IPS-20b (cell line): ENCODE results near the gene TEX26.
A peak's percentile ranks its signal among the peaks of the same experiment; 100 is the strongest.

Experiments used
- H3K27ac ChIP-seq: one replicate; pipeline ENCODE4 v1.5.1; 2013; ENCODE audit warnings: low read length
- H3K27me3 ChIP-seq: 2 replicates; pipeline ENCODE4 v1.6.1; 2013; ENCODE audit warnings: mild to moderate bottlenecking, low read length, inconsistent platforms; ENCODE audit not compliant: insufficient read depth
- H3K36me3 ChIP-seq: 2 replicates; pipeline ENCODE4 v1.6.1; 2013; ENCODE audit warnings: low read depth, mild to moderate bottlenecking, inconsistent platforms, low read length, moderate library complexity; ENCODE audit not compliant: insufficient read depth
- H3K4me1 ChIP-seq: 2 replicates; pipeline ENCODE4 v1.6.1; 2013; ENCODE audit warnings: mild to moderate bottlenecking, control low read depth, inconsistent platforms, low read length, moderate library complexity; ENCODE audit not compliant: insufficient read depth
- H3K4me3 ChIP-seq: 2 replicates; pipeline ENCODE4 v1.5.1; 2013; ENCODE audit warnings: mild to moderate bottlenecking, low read length, inconsistent platforms
- H3K9ac ChIP-seq: 2 replicates; pipeline ENCODE4 v1.6.1; 2013; ENCODE audit warnings: low read depth, mild to moderate bottlenecking, inconsistent platforms, low read length, moderate library complexity
- H3K9me3 ChIP-seq: 2 replicates; pipeline ENCODE4 v1.6.1; 2013; ENCODE audit warnings: mild to moderate bottlenecking, low read depth, low read length, inconsistent platforms; ENCODE audit not compliant: insufficient read depth

TEX26 gene

DNA sequence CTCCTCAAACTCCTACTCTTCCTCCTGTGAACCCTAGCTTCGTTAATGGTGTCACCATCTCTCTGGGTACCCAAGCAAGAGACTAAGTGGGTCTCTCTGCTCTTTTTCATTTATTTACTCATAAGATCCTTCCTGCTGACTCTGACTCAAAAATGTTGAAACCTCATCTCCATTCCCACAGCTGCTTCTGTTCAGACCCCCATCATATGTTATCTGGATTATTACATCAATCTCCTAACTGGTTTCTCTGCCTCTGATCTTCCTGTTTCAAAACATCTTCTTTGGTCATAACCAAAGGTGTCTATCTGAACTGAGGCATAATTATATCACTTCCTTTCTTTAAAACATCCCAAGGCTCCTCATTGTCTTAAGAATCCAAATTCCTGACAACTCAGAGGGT, 28.4 kb upstream of the TEX26 start:
- Histone ChIP-seq H3K9me3 (no peaks in the 10 kb centered on the region), H3K9ac (no peak overlapping the region), H3K27me3 (peaks cover 64% of the 10 kb centered on the region), H3K4me1 (no peaks in the 10 kb centered on the region; the same call in 1 of the 2 replicates), H3K4me3 (no peak overlapping the region), H3K27ac (no peak overlapping the region), H3K36me3 (no peaks in the 10 kb centered on the region)

DNA sequence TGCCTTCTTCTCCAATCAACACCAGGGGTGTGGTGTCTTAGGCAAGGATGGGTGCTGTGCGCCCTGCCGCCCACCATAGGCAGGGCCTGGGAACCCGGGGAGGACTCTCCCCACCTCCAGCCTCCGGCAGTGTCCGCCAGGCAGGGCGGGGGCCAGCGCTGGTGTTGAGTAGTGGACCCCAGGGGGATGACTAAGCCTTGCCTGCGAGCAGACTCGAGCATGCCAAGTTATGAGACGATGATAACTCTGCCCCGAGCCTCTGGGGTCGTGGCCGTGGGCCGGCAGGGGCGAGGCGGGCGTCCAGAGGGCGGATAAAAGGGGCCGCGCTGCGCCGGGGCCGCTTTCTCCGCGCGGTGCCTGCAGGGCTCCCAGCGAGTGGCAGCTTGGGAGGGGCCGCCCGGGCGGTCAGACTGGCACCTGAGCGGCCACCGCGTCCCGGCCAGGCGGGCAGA, 26.5 kb upstream of the TEX26 start, which contains the start of gene MEDAG:
Gene MEDAG, plus strand, starts transcription at position 340 of the 452 bp plus-strand sequence. CDS start 245 bp downstream, outside the sequence.
- Histone ChIP-seq H3K27me3 (peaks cover 58% of the 10 kb centered on the region), H3K4me1 (no peaks in the 10 kb centered on the region; the same call in 1 of the 2 replicates), H3K9ac (no peak within 1 kb of the TSS)

DNA sequence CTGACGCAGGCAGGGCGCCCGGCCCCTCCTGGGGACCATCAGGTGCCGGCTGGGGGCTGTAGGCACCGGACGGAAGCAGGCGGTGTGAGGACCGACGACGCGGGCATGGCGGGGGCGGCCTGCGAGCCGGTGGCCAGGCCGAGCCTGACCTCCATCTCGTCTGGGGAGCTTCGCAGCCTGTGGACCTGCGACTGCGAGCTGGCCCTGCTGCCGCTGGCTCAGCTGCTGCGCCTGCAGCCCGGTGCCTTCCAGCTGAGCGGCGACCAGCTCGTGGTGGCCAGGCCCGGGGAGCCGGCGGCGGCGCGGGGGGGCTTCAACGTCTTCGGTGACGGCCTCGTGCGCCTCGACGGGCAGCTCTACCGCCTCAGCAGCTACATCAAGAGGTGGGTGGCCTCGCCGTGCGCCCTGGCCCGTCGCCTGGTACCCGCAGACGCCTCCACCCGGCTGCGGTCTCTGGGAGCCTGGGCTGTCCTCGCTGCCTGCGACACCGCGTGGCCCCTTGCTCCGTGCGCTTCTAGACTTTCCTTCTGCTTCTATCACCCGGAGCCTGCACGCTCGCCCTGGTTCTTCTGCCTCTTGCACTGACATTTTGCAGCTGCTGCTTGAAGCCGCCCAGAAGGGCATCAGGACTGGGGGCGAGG, 25.9 kb upstream of the TEX26 start:
- H3K9me3 ChIP-seq = no peaks in the 10 kb centered on the region
- peak overlapping the region; percentile 53; the same call in 1 of the 2 replicates for H3K4me3 ChIP-seq

More for the DNA sequence above, 26.5 kb upstream of the TEX26 start, which contains the start of gene MEDAG:
- Histone ChIP-seq H3K36me3 (no peaks in the 10 kb centered on the region), H3K27ac (no peak within 1 kb of the TSS), H3K9me3 (no peaks in the 10 kb centered on the region), H3K4me3 (peak within 1 kb of the TSS; percentile 53; the same call in 1 of the 2 replicates)

DNA sequence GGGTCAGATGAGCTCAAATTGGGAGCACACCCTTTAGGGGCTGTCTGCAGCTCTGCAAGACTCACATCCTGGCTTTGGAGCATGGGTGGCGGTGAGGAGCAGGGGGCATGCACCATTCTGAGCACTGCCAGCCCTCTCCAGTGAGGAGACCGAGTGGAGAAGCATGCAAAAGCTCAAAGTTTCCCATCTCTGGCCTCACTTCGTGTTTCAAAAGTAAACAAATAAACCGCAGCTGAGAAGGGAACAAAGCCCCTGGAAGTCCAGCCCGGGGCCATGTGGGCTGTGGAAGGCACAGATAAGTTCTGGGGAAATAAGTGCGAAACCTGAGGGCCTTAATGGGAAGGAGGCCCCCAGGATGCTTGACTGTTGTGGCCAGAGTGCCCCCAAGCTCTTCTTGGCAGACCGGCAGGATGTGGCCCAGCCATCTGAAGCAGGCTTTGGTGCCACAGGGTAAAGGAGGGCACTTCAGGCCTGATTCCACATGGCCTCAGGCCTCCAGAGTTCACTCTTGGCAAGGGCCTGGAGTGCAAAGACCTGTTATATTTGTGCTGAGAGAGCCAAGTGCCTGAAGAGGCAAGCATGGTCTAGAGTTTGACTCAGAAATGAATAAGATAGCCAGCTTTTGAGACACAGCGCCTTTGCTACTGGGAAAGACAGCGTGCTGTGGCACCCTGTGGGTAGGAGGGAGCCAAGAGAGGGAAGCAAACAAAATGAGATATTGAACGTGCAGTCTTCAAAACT, 25.2 kb upstream of the TEX26 start:
- Histone ChIP-seq H3K4me3 (peak overlapping the region; percentile 53; the same call in 1 of the 2 replicates), H3K27me3 (peaks cover 54% of the 10 kb centered on the region), H3K9me3 (no peaks in the 10 kb centered on the region), H3K27ac (no peak overlapping the region), H3K9ac (no peak overlapping the region), H3K36me3 (no peaks in the 10 kb centered on the region), H3K4me1 (no peaks in the 10 kb centered on the region; the same call in 1 of the 2 replicates)

More for the DNA sequence above, 25.9 kb upstream of the TEX26 start:
- H3K27me3 ChIP-seq = peaks cover 54% of the 10 kb centered on the region
- no peaks in the 10 kb centered on the region for H3K36me3 ChIP-seq
- H3K27ac ChIP-seq = no peak overlapping the region
- no peak overlapping the region for H3K9ac ChIP-seq
- no peaks in the 10 kb centered on the region; the same call in 1 of the 2 replicates for H3K4me1 ChIP-seq

DNA sequence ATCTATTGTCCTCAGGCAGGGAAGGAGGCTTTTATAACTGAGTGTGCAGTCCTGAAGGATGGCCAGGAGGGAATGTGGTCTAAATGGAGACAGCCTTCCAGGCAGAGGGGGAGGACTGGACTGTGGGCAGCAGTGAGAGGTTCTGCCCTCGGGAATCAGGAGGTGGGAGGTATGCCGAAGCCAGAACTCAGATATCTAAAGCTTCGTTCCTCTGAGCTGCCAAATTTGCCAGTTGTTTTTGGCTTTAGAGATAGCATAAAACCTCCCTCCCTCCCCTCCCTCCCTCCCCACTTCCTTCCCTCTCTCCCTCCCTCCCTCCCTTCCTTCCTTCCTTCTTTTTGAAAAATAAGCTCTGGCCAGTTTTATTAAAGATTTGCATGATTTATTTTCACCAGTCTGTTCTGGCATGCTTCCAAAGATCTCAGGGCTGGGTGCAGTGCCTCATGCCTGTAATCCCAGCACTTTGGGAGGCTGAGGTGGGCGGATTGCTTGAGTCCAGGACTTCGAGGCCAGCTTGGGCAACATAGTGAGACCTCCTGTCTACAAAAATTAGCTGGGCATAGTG, 24.0 kb upstream of the TEX26 start:
- no peak overlapping the region for H3K27ac ChIP-seq
- no peak overlapping the region for H3K4me3 ChIP-seq
- no peaks in the 10 kb centered on the region for H3K36me3 ChIP-seq
- H3K9me3 ChIP-seq = no peaks in the 10 kb centered on the region
- H3K9ac ChIP-seq = no peak overlapping the region
- peaks cover 49% of the 10 kb centered on the region for H3K27me3 ChIP-seq
- H3K4me1 ChIP-seq = no peaks in the 10 kb centered on the region; the same call in 1 of the 2 replicates

DNA sequence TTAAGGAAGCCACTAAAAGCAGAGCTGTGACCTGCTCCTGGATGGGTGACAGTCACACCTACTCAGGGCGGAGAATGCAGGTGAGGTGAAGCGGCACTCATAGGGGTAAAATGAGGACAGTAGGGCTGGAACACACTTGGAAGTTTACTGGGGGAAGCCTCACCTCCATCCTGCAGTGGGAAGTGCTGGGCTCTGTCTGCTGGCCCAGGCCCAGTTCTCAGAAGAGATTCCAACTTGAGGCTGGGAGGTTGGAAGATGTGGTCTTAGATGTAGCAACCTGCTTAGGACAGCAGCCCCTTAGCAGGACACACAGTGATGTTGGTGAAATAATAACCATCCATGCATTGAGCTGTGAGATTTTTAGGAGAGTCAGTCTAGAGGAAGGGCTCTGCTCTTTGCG, 21.8 kb upstream of the TEX26 start:
- Histone ChIP-seq H3K4me3 (no peak overlapping the region), H3K9ac (no peak overlapping the region), H3K9me3 (no peaks in the 10 kb centered on the region), H3K27me3 (peaks cover 28% of the 10 kb centered on the region), H3K36me3 (no peaks in the 10 kb centered on the region), H3K4me1 (peaks cover 3% of the 10 kb centered on the region; the same call in 1 of the 2 replicates), H3K27ac (no peak overlapping the region)

DNA sequence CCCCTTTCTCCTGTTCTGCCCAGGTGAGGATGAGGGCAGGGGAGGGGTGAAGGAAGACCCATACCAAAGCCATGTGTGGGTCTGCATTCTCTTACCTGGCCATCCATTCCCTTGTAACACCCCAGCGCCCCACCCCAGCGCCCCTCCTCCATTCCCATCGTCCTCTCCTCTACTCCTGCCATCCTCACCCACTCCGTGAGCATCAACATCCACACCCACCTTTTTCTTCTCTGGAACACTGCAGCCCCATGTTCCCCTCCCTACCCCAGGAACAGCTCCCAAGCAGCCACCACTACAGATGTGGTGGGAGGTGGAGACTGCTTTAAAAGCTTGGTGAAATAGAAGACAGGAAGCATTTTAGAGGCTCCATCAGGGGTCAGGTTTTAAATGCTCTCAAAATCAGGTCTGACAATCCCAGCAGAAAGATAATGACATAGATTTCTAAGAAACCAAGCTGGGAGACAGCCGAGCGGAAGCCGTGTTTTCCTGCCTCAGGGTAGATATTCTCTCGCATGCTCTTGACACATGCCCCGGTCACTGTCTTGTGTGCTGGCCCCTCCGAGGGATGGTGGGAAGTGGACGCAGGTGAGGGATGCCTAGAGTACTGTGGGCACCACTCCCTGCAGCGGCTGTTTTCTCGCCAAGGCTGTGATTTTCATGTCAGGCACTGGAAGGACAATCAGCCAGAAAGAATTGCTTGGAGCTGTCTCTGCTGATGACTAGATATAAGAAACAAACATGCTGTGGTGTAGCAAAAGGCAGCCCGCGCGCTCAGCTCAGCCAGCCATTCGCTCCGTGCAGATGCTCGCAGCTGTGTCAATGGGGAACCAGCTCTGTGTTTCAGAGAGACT, 16.5 kb upstream of the TEX26 start:
- Histone ChIP-seq H3K36me3 (no peaks in the 10 kb centered on the region), H3K27ac (no peak overlapping the region), H3K4me1 (peaks cover 3% of the 10 kb centered on the region; the same call in 1 of the 2 replicates), H3K4me3 (no peak overlapping the region), H3K27me3 (no peaks in the 10 kb centered on the region), H3K9me3 (no peaks in the 10 kb centered on the region), H3K9ac (no peak overlapping the region)

DNA sequence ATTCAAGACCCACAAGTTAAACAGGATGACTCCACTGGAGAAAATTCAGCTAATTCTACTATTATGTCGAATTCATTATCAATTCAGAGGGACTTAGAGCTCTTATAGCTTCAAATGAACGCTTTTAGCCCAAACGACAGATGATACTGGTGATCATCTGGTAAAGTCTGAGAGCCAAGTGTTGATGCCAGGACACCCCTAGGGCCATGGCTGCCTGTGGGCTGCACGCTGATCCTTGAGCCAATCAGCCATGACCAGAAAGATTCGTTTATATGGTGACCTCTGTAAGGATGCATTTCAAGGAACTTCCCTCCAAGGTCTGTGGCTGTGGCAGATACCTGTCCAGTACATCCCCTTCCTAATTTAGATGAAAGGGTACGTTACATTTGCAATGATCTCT, 15.5 kb upstream of the TEX26 start:
- no peaks in the 10 kb centered on the region for H3K36me3 ChIP-seq
- H3K4me3 ChIP-seq = no peak overlapping the region
- no peak overlapping the region for H3K27ac ChIP-seq
- no peaks in the 10 kb centered on the region for H3K9me3 ChIP-seq
- no peak overlapping the region for H3K9ac ChIP-seq
- no peaks in the 10 kb centered on the region for H3K27me3 ChIP-seq
- peaks cover 3% of the 10 kb centered on the region; the same call in 1 of the 2 replicates for H3K4me1 ChIP-seq

DNA sequence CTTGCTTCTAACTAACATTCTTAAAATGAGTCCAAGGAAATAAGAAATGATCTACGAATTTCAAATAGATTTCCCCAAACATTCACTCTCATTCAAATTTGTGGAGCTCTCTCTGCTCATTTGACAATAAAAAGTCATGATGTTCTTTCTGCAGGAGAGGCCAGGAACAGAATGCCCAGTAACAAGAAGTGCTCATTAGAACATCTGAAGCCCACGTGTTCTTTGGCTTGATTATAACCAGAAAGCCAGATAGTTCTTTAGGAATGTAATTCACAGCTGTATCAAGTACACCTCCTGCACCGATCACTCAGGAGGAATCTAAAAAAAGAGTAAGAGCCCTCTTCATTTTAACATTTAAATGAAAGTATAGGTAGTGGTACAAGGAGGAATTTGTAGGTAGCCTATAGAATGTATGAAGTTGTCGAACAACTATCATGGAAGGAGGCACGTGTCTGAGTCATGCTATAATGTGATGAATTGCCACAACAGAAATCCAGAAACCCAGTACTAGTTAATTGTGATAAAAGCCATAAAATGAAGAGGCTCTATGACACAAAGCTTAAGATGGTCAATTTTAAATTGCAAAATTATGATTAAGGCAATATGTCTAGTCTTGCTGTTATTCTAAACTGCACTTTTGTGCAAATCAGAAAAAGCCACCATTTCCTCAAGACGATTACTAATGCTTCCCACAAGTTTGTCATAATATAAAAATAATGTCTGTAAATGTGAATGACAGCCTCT, 13.6 kb upstream of the TEX26 start:
- Histone ChIP-seq H3K9ac (no peak overlapping the region), H3K4me1 (peaks cover 3% of the 10 kb centered on the region; the same call in 1 of the 2 replicates), H3K9me3 (no peaks in the 10 kb centered on the region), H3K27ac (no peak overlapping the region), H3K27me3 (no peaks in the 10 kb centered on the region), H3K4me3 (no peak overlapping the region), H3K36me3 (no peaks in the 10 kb centered on the region)

DNA sequence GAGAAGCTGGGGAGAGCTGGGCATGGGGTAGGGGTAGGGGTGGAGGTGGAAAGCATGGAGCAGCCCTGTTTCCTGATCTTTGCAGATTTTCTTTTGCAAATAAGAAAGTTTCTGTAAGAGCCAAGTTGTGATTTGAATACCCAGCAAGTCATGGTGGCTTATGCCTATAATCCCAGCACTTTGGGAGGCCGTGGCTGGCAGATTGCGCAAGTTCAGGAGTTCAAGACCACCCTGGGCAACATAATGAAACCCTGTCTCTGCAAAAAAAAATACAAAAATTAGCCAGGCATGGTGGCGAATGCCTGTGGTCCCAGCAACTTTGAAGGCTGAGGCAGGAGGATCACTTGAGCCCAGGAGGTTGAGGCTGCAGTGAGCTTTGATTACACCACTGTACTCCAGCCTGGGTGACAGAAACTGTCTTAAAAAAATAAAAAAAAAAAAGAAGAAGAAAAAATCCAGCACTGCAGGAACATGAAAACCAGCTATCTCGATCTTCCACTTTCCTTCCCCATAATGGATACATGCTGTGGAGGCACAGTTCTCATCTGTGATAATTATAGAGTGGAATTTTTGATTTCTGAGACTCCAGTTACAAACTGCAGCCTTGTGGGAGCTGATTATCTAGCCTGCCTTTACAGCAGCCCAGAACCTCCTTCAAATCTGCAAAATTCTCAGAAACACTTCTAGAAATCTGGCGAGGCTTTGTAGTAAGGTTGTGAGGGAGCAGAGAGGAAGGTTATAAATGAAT, 12.1 kb upstream of the TEX26 start:
- H3K36me3 ChIP-seq = no peaks in the 10 kb centered on the region
- no peak overlapping the region for H3K4me3 ChIP-seq
- H3K27ac ChIP-seq = no peak overlapping the region
- H3K4me1 ChIP-seq = no peaks in the 10 kb centered on the region
- no peaks in the 10 kb centered on the region for H3K9me3 ChIP-seq
- H3K27me3 ChIP-seq = no peaks in the 10 kb centered on the region
- H3K9ac ChIP-seq = no peak overlapping the region
